Hematopoietic multipotent progenitor cell treated with erythropoietin and hydrocortisone succinate and interleukin-3 and kit ligand, for 8 days (in vitro differentiated cells): ENCODE measurements around the gene MYO3A.

ENCODE experiments used
- DNase-seq: peaks from one replicate; pipeline ENCODE4 v3.0.0-alpha.2; 2015

Gene MYO3A

GRCh38 chr10:25933653-25934608, at the start of gene MYO3A:
TSS of gene MYO3A (plus strand) at chr10:25934229. CDS start at chr10:25952111, 17,882 bp downstream.
- no peak for DNase-seq

GRCh38 chr10:25888627-25889026, 45.4 kb upstream of the MYO3A start:
- no peak for DNase-seq

- DNase-seq = no peak
Observed at GRCh38 chr10:25890995-25891394, 43.0 kb upstream of the MYO3A start.

GRCh38 chr10:25895856-25896255, 38.2 kb upstream of the MYO3A start:
- no peak for DNase-seq

- no peak for DNase-seq
Observed at GRCh38 chr10:25896421-25896820, 37.6 kb upstream of the MYO3A start.

- no peak for DNase-seq
Observed at GRCh38 chr10:25899304-25899703, 34.7 kb upstream of the MYO3A start.

- DNase-seq = no peak
Observed at GRCh38 chr10:25901199-25901598, 32.8 kb upstream of the MYO3A start.

- no peak for DNase-seq
Observed at GRCh38 chr10:25902002-25902401, 32.0 kb upstream of the MYO3A start.

- no peak for DNase-seq
Observed at GRCh38 chr10:25907261-25907660, 26.8 kb upstream of the MYO3A start.

GRCh38 chr10:25912866-25913265, 21.2 kb upstream of the MYO3A start:
- no peak for DNase-seq

- DNase-seq = no peak
Observed at GRCh38 chr10:25914776-25915175, 19.3 kb upstream of the MYO3A start.

GRCh38 chr10:25934621-25935139, 651 bp downstream of the MYO3A start:
- DNase-seq = no peak

- no peak for DNase-seq
Observed at GRCh38 chr10:25938405-25938804, 4.4 kb downstream of the MYO3A start.

GRCh38 chr10:25944771-25945170, 10.7 kb downstream of the MYO3A start:
- DNase-seq = no peak

- no peak for DNase-seq
Observed at GRCh38 chr10:25952857-25953256, 18.8 kb downstream of the MYO3A start.

- no peak for DNase-seq
Observed at GRCh38 chr10:25954851-25955250, 20.8 kb downstream of the MYO3A start.

GRCh38 chr10:25959540-25960232, 25.7 kb downstream of the MYO3A start:
- no peak for DNase-seq

GRCh38 chr10:25965584-25965983, 31.6 kb downstream of the MYO3A start:
- DNase-seq = no peak

- no peak for DNase-seq
Observed at GRCh38 chr10:25966844-25967243, 32.8 kb downstream of the MYO3A start.

- DNase-seq = no peak
Observed at GRCh38 chr10:25972631-25973030, 38.6 kb downstream of the MYO3A start.

- DNase-seq = no peak
Observed at GRCh38 chr10:25974897-25975459, 40.9 kb downstream of the MYO3A start.

GRCh38 chr10:25978771-25979170, 44.7 kb downstream of the MYO3A start:
- DNase-seq = no peak

- DNase-seq = no peak
Observed at GRCh38 chr10:25982107-25982506, 48.1 kb downstream of the MYO3A start.

GRCh38 chr10:25988583-25988982, 54.6 kb downstream of the MYO3A start:
- no peak for DNase-seq
